C4-2B (cell line): Measurements from ENCODE around the gene ZDHHC9.

Experiments used
- CTCF ChIP-seq: fragments of 450-650 bp; conservative IDR thresholded peaks from 2 replicates; pipeline ENCODE4 v1.5.1; 2017; ENCODE audit warnings: mild to moderate bottlenecking
- ZFX ChIP-seq: fragments of 450-650 bp; IDR thresholded peaks from 2 replicates; pipeline ENCODE4 v1.6.1; 2017

- TF ChIP-seq CTCF (no peak), ZFX (no peak)
Measured at GRCh38 chrX:129760155-129760554, 83.5 kb downstream of the ZDHHC9 start.
